PC-3 (cell line): ENCODE results near the gene CD19. TPM values are rescaled to one million over a fixed set of nuclear protein-coding genes. Genes with fewer than 3 reads are reported as not detected.
"Not testable (repeated sequence)": the region's sequence is repeated elsewhere in the genome, so short reads cannot be mapped to it uniquely, and the experiment has no call there.

Experiments
- ATAC-seq: fragments of 200-7000 bp; cut with Tn5 transposase; 2 replicates; pipeline ENCODE4 v1.9.1; 2020; ENCODE audit warnings: mild to moderate bottlenecking, moderate library complexity
- BruUV-seq: library from RNA; stranded (reverse); fragments of 400-500 nt; replicated peaks from 2 replicates; lab custom pipeline; 2021; lab: Mats Ljungman, UMichigan
- CTCF ChIA-PET: fragments of 300-600 bp; sonication (Branson Sonifier 250); formaldehyde crosslinking; loops from one replicate; lab custom pipeline; 2022; ENCODE audit warnings: antibody characterized with exemption; lab: Charles Lee
- POLR2A ChIA-PET: fragments of 300-600 bp; sonication (Branson Sonifier 250); formaldehyde crosslinking; loops from one replicate; lab custom pipeline; 2022; ENCODE audit warnings: antibody characterized with exemption; ENCODE audit not compliant: unreplicated experiment; lab: Charles Lee
- DNase-seq: peaks from one replicate; pipeline ENCODE4 v3.0.0-alpha.2; 2015
- H2AFZ ChIP-seq: fragments of 300-600 bp; sonication (generic); 2 replicates; pipeline ENCODE4 v1.6.0; 2016; ENCODE audit warnings: antibody characterized with exemption, low read length
- H3F3A ChIP-seq: fragments of 300-600 bp; sonication (generic); one replicate; pipeline ENCODE4 v1.6.0; 2017; ENCODE audit warnings: antibody characterized with exemption, low read length, control low read depth, mild to moderate bottlenecking; ENCODE audit not compliant: unreplicated experiment
- H3K27ac ChIP-seq: fragments of 300-600 bp; sonication (generic); 2 replicates; pipeline ENCODE4 v1.5.1; 2016; ENCODE audit warnings: mild to moderate bottlenecking, low read length
- H3K27me3 ChIP-seq: fragments of 300-600 bp; sonication (generic); 2 replicates; pipeline ENCODE4 v1.6.1; 2016; ENCODE audit warnings: low read length, mixed read lengths
- H3K36me3 ChIP-seq: fragments of 300-600 bp; sonication (generic); 2 replicates; pipeline ENCODE4 v1.6.1; 2016; ENCODE audit warnings: low read depth, mixed run types, low read length, mixed read lengths
- H3K4me1 ChIP-seq: fragments of 300-600 bp; sonication (generic); 2 replicates; pipeline ENCODE4 v1.5.1; 2016; ENCODE audit warnings: low read length; ENCODE audit not compliant: insufficient read depth
- H3K4me2 ChIP-seq: fragments of 300-600 bp; sonication (generic); 2 replicates; pipeline ENCODE4 v1.6.0; 2016; ENCODE audit warnings: low read length
- H3K4me3 ChIP-seq: fragments of 300-600 bp; sonication (generic); 2 replicates; pipeline ENCODE4 v1.5.1; 2016; ENCODE audit warnings: mild to moderate bottlenecking, low read length, mixed read lengths
- H3K79me2 ChIP-seq: fragments of 300-600 bp; sonication (generic); 2 replicates; pipeline ENCODE4 v1.6.1; 2017; ENCODE audit warnings: low read length, mixed read lengths
- H3K9ac ChIP-seq: fragments of 300-600 bp; sonication (generic); 2 replicates; pipeline ENCODE4 v1.6.0; 2016; ENCODE audit warnings: mild to moderate bottlenecking, low read length
- H3K9me2 ChIP-seq: fragments of 300-600 bp; sonication (generic); replicated peaks from 2 replicates; pipeline ENCODE4 v1.6.1; 2016; ENCODE audit warnings: mixed run types, low read length, mixed read lengths
- H3K9me3 ChIP-seq: fragments of 300-600 bp; sonication (generic); 2 replicates; pipeline ENCODE4 v1.6.1; 2016; ENCODE audit warnings: low read length, mixed read lengths
- H4K20me1 ChIP-seq: fragments of 300-600 bp; sonication (generic); 2 replicates; pipeline ENCODE4 v1.6.1; 2016; ENCODE audit warnings: low read length, mixed read lengths
- CTCF ChIP-seq: fragments of 300-600 bp; sonication (generic); conservative IDR thresholded peaks from 2 replicates; pipeline ENCODE4 v1.5.1; 2017; ENCODE audit warnings: antibody characterized with exemption, low read depth, mild to moderate bottlenecking, low read length
- EZH2 ChIP-seq: fragments of 300-600 bp; sonication (generic); IDR thresholded peaks from one replicate; pipeline ENCODE4 v1.6.1; 2017; ENCODE audit warnings: antibody characterized with exemption, mild to moderate bottlenecking, low read length; ENCODE audit not compliant: unreplicated experiment
- EZH2phosphoT487 ChIP-seq: fragments of 300-600 bp; sonication (generic); IDR thresholded peaks from 2 replicates; pipeline ENCODE4 v1.6.1; 2018; ENCODE audit warnings: mild to moderate bottlenecking, antibody characterized with exemption, low read length, borderline replicate concordance
- intact Hi-C: fragments of 100-400 bp; cut with micrococcal nuclease; formaldehyde crosslinking; loops from 2 replicates; pipeline ENCODE4 v1.9.0; 2023
- total RNA-seq: library from RNA; depleted of rRNA; stranded (reverse); fragments of >200 nt; gene quantifications from 2 replicates; pipeline ENCODE4 v1.2.3, GENCODE V29; 2014

The CD19 gene
- total RNA-seq, 1 experiment from 2014 or later: not detected

- H3K4me1 ChIP-seq: no peaks in the 10 kb centered on the region
- H3F3A ChIP-seq: no peaks in the 10 kb centered on the region
- H3K9me2 ChIP-seq: no peaks in the 10 kb centered on the region
- no TSS peak for BruUV-seq
- ChIA-PET POLR2A (no interaction called here), CTCF (no interaction called here)
- no peaks in the 10 kb centered on the region for H3K36me3 ChIP-seq
- intact Hi-C loops: no loop called here
- ATAC-seq: no peak
- no peak overlapping the region for H3K4me2 ChIP-seq
- no peaks in the 10 kb centered on the region for H3K9me3 ChIP-seq
- H3K27me3 ChIP-seq: no peaks in the 10 kb centered on the region
- H4K20me1 ChIP-seq: no peaks in the 10 kb centered on the region
- TF ChIP-seq EZH2phosphoT487 (no peak), EZH2 (no peak), CTCF (no peak)
- no peak for DNase-seq
- no peak overlapping the region for H3K4me3 ChIP-seq
- no peaks in the 10 kb centered on the region for H3K79me2 ChIP-seq
- H2AFZ ChIP-seq: no peak overlapping the region
- H3K27ac ChIP-seq: no peak overlapping the region
- H3K9ac ChIP-seq: no peak overlapping the region
These were observed 7.0 kb downstream of the CD19 start for GRCh38 chr16:28938721-28939120.

- H3K36me3 ChIP-seq, H3K9ac ChIP-seq, BruUV-seq, POLR2A ChIA-PET, DNase-seq, ATAC-seq, H3K79me2 ChIP-seq, H2AFZ ChIP-seq, H3K4me3 ChIP-seq, H3K27ac ChIP-seq, intact Hi-C loops, H3K4me2 ChIP-seq, H3K27me3 ChIP-seq, H3K9me3 ChIP-seq, H4K20me1 ChIP-seq, H3K4me1 ChIP-seq, H3F3A ChIP-seq, H3K9me2 ChIP-seq: not testable (repeated sequence)
- CTCF ChIA-PET: interaction anchor here (0.5 kb wide), 1 partner anchor 111 kb away, joined by 3 read pairs; no protein-coding TSS in a partner anchor
These were observed 8.1 kb downstream of the CD19 start for GRCh38 chr16:28939825-28940224.

GRCh38 chr16:28943281-28943680 is 11.5 kb downstream of the CD19 start:
- Histone ChIP-seq H3K36me3 (no peaks in the 10 kb centered on the region; the same call in 1 of the 2 replicates), H3K4me1 (peaks cover 10% of the 10 kb centered on the region), H3K9ac (no peak overlapping the region), H3K4me3 (no peak overlapping the region), H3K27me3 (no peaks in the 10 kb centered on the region), H4K20me1 (no peaks in the 10 kb centered on the region), H3K9me3 (no peaks in the 10 kb centered on the region), H3F3A (no peaks in the 10 kb centered on the region), H3K79me2 (no peaks in the 10 kb centered on the region), H2AFZ (no peak overlapping the region), H3K4me2 (no peak overlapping the region), H3K9me2 (no peaks in the 10 kb centered on the region), H3K27ac (no peak overlapping the region)
- no TSS peak for BruUV-seq
- TF ChIP-seq CTCF: no peak
- no peak for TF ChIP-seq EZH2
- TF ChIP-seq EZH2phosphoT487: no peak
- POLR2A ChIA-PET: no interaction called here
- intact Hi-C loops: no loop called here
- CTCF ChIA-PET: no interaction called here
- ATAC-seq: no peak
- no peak for DNase-seq
